Measurements from ENCODE around the gene CNTN1. TPM values are rescaled to one million over a fixed set of nuclear protein-coding genes. Genes with fewer than 3 reads are reported as not detected.
A peak's percentile ranks its signal among the peaks of the same experiment; 100 is the strongest.

Gene CNTN1
- total and polyA plus RNA-seq, 2 of the 4 experiments (the other 2 are of a cell fraction): 0.10 to 0.18 TPM

DNA sequence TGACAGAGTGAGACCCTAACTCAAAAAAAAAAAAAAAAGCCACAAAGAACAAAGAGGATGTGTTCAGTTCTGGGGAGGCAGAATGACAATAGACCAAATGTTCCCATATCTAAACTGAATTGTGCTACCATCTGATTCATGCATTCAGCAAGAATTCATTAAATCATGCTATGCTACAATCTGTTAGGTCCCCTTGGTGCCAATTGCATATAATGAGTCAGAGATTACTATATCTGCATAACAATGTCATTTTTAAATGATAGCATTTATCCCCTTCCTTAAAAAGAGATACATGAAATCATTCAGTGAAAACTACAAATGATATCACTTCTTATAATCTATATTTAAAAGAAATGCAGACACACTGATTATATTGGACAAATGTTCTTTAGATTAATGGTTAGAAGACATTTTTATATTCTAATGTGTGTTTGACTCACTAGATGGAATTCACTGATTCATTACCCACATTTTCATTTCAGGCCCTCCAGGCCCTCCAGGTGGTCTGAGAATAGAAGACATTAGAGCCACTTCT, 288.3 kb downstream of the CNTN1 start:
- Histone ChIP-seq H3K9me1 (ENCODE audit: insufficient read depth, low read length) (no peaks in the 10 kb centered on the region), H3K56ac (ENCODE audit: extremely low read depth, insufficient read depth, low read length) (no peak overlapping the region), H3K79me1 (ENCODE audit: low read depth in 1 of 2, low read length in 2 of 2) (no peaks in the 10 kb centered on the region), H2BK15ac (ENCODE audit: low read depth, low read length) (no peak overlapping the region), H4K8ac (ENCODE audit: low read depth in 2 of 2, low read length in 2 of 2) (no peak overlapping the region), H2BK120ac (ENCODE audit: low read depth, low read length) (no peak overlapping the region), H2BK20ac (ENCODE audit: low read depth, low read length) (no peak overlapping the region), H3K27ac (ENCODE audit: insufficient read depth, low read length) (no peak overlapping the region), H2AFZ (replicated peaks; ENCODE audit: low read length, poor library complexity) (no peak overlapping the region), H3K36me3 (ENCODE audit: control insufficient read depth, insufficient read depth, low read length) (no peaks in the 10 kb centered on the region), H3K4me2 (ENCODE audit: low read depth, low read length) (no peak overlapping the region), H4K5ac (ENCODE audit: low read depth, low read length) (no peak overlapping the region), H3K4me1 (ENCODE audit: control insufficient read depth, insufficient read depth, low read length) (no peaks in the 10 kb centered on the region; the same call in 1 of the 2 replicates), H4K20me1 (ENCODE audit: insufficient read depth, low read length) (no peaks in the 10 kb centered on the region), H3K18ac (ENCODE audit: low read depth, low read length) (no peak overlapping the region), H4K91ac (ENCODE audit: insufficient read depth, low read depth, low read length) (no peak overlapping the region), H3K23ac (ENCODE audit: low read depth, low read length) (no peak overlapping the region), H3K9me3 (ENCODE audit: control insufficient read depth, insufficient read depth, low read length) (no peaks in the 10 kb centered on the region), H3K9ac (ENCODE audit: low read depth, low read length) (no peak overlapping the region), H3K4me3 (ENCODE audit: insufficient read depth, low read depth, low read length) (no peak overlapping the region), H2AK5ac (ENCODE audit: low read depth, low read length) (no peak overlapping the region), H3K14ac (replicated peaks; ENCODE audit: low read depth, low read length) (no peak overlapping the region), H2AK9ac (replicated peaks; ENCODE audit: low read depth, low read length, poor library complexity) (no peak overlapping the region), H3K27me3 (ENCODE audit: control insufficient read depth, insufficient read depth, low read length) (no peaks in the 10 kb centered on the region), H3K4ac (ENCODE audit: low read depth, low read length) (no peak overlapping the region), H2BK5ac (ENCODE audit: low read depth, low read length, poor library complexity, severe bottlenecking) (no peak overlapping the region)
- CTCF ChIA-PET: no interaction called here
- DNase-seq: peak; percentile 2
- in situ Hi-C loops (cut with MboI; ENCODE audit: low sequenced_read_pairs) (no loop called here), intact Hi-C loops (cut with micrococcal nuclease) (no loop called here), dilution Hi-C loops (cut with HindIII; ENCODE audit: low sequenced_read_pairs, unreplicated experiment) (no loop called here)
- BruUV-seq (replicated peaks): no TSS peak
- ATAC-seq (ENCODE audit: low read depth): no peak
- POLR2A ChIA-PET (ENCODE audit: unreplicated experiment): no interaction called here
- TF ChIP-seq NFE2L2 (IDR thresholded peaks at IDR 0.05; ENCODE audit: low read depth, low read length): no peak
- TF ChIP-seq, protein P1, sequence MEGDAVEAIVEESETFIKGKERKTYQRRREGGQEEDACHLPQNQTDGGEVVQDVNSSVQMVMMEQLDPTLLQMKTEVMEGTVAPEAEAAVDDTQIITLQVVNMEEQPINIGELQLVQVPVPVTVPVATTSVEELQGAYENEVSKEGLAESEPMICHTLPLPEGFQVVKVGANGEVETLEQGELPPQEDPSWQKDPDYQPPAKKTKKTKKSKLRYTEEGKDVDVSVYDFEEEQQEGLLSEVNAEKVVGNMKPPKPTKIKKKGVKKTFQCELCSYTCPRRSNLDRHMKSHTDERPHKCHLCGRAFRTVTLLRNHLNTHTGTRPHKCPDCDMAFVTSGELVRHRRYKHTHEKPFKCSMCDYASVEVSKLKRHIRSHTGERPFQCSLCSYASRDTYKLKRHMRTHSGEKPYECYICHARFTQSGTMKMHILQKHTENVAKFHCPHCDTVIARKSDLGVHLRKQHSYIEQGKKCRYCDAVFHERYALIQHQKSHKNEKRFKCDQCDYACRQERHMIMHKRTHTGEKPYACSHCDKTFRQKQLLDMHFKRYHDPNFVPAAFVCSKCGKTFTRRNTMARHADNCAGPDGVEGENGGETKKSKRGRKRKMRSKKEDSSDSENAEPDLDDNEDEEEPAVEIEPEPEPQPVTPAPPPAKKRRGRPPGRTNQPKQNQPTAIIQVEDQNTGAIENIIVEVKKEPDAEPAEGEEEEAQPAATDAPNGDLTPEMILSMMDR (conservative IDR thresholded peaks at IDR 0.05; ENCODE audit: low read depth, low read length): no peak
- no peak for TF ChIP-seq RCOR1 (IDR thresholded peaks at IDR 0.05; ENCODE audit: insufficient replicate concordance, low read length)

Data from IMR-90 (cell line).